ENCODE data around the gene CDH13. TPM values are rescaled to one million over a fixed set of nuclear protein-coding genes. Genes with fewer than 3 reads are reported as not detected.

CDH13 gene
- total and polyA plus RNA-seq, 2 donors (not counting 3 experiments of a cell fraction or from before 2014, with no cell fraction given): 96.6 to 124 TPM

DNA sequence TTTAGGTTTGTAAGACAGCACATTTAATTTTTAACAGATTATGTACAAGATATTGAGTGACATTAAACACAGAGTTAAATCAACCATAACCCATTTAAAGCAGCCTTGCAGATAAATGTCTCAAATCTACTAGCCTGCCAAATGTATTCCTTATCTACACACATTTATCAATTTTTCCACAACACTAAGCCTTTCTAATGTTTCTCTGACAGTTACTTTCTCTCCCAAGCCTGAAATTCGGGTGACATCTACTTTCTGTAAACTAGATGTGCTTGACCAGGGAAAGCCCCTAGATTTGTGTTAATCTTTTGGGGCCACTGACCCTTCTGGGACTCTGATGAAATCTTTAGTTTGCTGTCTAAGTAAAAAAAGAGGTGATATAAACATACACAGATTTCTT, 69.0 kb downstream of the CDH13 start:
- DNase-seq (ENCODE audit: low read depth, low spot score): no peak
- no peaks in the 10 kb centered on the region for H4K20me1 ChIP-seq (replicated peaks; ENCODE audit: control insufficient read depth, extremely low read depth, insufficient read depth, low read length)
- H3K27me3 ChIP-seq (ENCODE audit: control insufficient read depth in 2 of 2, insufficient read depth in 2 of 2, low read length in 2 of 2): no peaks in the 10 kb centered on the region
- H2AFZ ChIP-seq (ENCODE audit: low read depth, low read length): no peak overlapping the region
- H3K79me2 ChIP-seq (ENCODE audit: control insufficient read depth, insufficient read depth, low read length): no peaks in the 10 kb centered on the region
- TF ChIP-seq MYC (IDR thresholded peaks at IDR 0.05; ENCODE audit: low read depth, low read length): no peak
- TF ChIP-seq, protein P1, sequence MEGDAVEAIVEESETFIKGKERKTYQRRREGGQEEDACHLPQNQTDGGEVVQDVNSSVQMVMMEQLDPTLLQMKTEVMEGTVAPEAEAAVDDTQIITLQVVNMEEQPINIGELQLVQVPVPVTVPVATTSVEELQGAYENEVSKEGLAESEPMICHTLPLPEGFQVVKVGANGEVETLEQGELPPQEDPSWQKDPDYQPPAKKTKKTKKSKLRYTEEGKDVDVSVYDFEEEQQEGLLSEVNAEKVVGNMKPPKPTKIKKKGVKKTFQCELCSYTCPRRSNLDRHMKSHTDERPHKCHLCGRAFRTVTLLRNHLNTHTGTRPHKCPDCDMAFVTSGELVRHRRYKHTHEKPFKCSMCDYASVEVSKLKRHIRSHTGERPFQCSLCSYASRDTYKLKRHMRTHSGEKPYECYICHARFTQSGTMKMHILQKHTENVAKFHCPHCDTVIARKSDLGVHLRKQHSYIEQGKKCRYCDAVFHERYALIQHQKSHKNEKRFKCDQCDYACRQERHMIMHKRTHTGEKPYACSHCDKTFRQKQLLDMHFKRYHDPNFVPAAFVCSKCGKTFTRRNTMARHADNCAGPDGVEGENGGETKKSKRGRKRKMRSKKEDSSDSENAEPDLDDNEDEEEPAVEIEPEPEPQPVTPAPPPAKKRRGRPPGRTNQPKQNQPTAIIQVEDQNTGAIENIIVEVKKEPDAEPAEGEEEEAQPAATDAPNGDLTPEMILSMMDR (IDR thresholded peaks at IDR 0.05; ENCODE audit: extremely low read depth in 1 of 2, insufficient read depth in 1 of 2, low read depth in 1 of 2, low read length in 2 of 2): no peak
- no peak for TF ChIP-seq EZH2 (IDR thresholded peaks at IDR 0.05; ENCODE audit: borderline replicate concordance, low read depth, low read length, severe bottlenecking)
- no peak for TF ChIP-seq FOS (IDR thresholded peaks at IDR 0.05; ENCODE audit: borderline replicate concordance, insufficient read depth, low read length)
- TF ChIP-seq POLR2A (IDR thresholded peaks at IDR 0.05; ENCODE audit: low read depth, low read length): no peak
- no peak for TF ChIP-seq POLR2AphosphoS5 (IDR thresholded peaks at IDR 0.05; ENCODE audit: insufficient read depth, low read depth, low read length)
- TF ChIP-seq, protein P2, sequence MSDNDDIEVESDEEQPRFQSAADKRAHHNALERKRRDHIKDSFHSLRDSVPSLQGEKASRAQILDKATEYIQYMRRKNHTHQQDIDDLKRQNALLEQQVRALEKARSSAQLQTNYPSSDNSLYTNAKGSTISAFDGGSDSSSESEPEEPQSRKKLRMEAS (IDR thresholded peaks at IDR 0.05; ENCODE audit: insufficient read depth, insufficient read length): no peak
- TF ChIP-seq GATA2 (IDR thresholded peaks at IDR 0.05; ENCODE audit: insufficient read depth, insufficient read length, low read depth, low read length): no peak
- no peak for TF ChIP-seq JUN (IDR thresholded peaks at IDR 0.05; ENCODE audit: borderline replicate concordance, insufficient read depth, insufficient read length, low read depth)
- FAIRE-seq: no peak
- H3K4me3 ChIP-seq (replicated peaks in 1 of 3; ENCODE audit: insufficient read depth in 1 of 3, low read depth in 1 of 3, low read length in 3 of 3): no peak overlapping the region
- no peak overlapping the region for H3K27ac ChIP-seq (ENCODE audit: insufficient read depth, low read depth, low read length)
- ChIA-PET POLR2A (no interaction called here), CTCF (no interaction called here)
- intact Hi-C loops (cut with micrococcal nuclease): no loop called here
- no TSS peak for BruUV-seq (replicated peaks)
- no peak overlapping the region for H3K4me2 ChIP-seq (ENCODE audit: insufficient read depth, low read length)
- peaks cover 23% of the 10 kb centered on the region for H3K4me1 ChIP-seq (ENCODE audit: control insufficient read depth, extremely low read depth, insufficient read depth, low read length)
- H3K9ac ChIP-seq (replicated peaks; ENCODE audit: extremely low read depth, insufficient read depth, low read length): no peak overlapping the region
- no peaks in the 10 kb centered on the region for H3K36me3 ChIP-seq (ENCODE audit: control insufficient read depth in 2 of 2, extremely low read depth in 1 of 2, insufficient read depth in 2 of 2, low read length in 2 of 2)
- H3K9me3 ChIP-seq (replicated peaks; ENCODE audit: control insufficient read depth, insufficient read depth, low read length): no peaks in the 10 kb centered on the region
- dilution Hi-C loops (cut with MboI; ENCODE audit: extremely low pct_ligation_motif_present, low sequenced_read_pairs): no loop called here
- no peaks in the 10 kb centered on the region for H3K9me1 ChIP-seq (replicated peaks; ENCODE audit: control insufficient read depth, extremely low read depth, insufficient read depth, low read length)

Data from endothelial cell of umbilical vein (primary cell).